ENCODE data around the gene NAPA. TPM values are rescaled to one million over a fixed set of nuclear protein-coding genes. Genes with fewer than 3 reads are reported as not detected.
A peak's percentile ranks its signal among the peaks of the same experiment; 100 is the strongest.

Gene NAPA
- total and polyA plus RNA-seq, 2 donors (not counting 1 experiment from before 2014, with no cell fraction given): 76.8 to 118 TPM

GRCh38 chr19:47483800-47484690, 30.8 kb downstream of the NAPA start, which contains the start of gene KPTN:
KPTN (minus strand) TSS chr19:47484219; CDS start chr19:47484160, 59 bp downstream.
- no peaks in the 10 kb centered on the region for H3K79me2 ChIP-seq (ENCODE audit: control insufficient read depth, insufficient read depth, low read length)
- no peaks in the 10 kb centered on the region for H4K20me1 ChIP-seq (ENCODE audit: control insufficient read depth, extremely low read depth, insufficient read depth, low read length)
- peak within 1 kb of the TSS; percentile 93 for H3K4me2 ChIP-seq (ENCODE audit: extremely low read depth, insufficient read depth, low read length)
- DNase-seq (ENCODE audit: low read depth in 2 of 2): peak; percentile 88 to 93
- H3K27me3 ChIP-seq (ENCODE audit: control insufficient read depth, insufficient read depth, low read length): no peaks in the 10 kb centered on the region
- H3K27ac ChIP-seq (ENCODE audit: insufficient read depth, low read length): peak within 1 kb of the TSS; percentile 91
- no peaks in the 10 kb centered on the region for H3K9me3 ChIP-seq (ENCODE audit: control insufficient read depth, insufficient read depth, low read depth, low read length)
- H3K4me1 ChIP-seq (ENCODE audit: control insufficient read depth, extremely low read depth, insufficient read depth, low read length): peaks cover 2% of the 10 kb centered on the region
- H2AFZ ChIP-seq (ENCODE audit: low read length): peak within 1 kb of the TSS; percentile 76
- peak within 1 kb of the TSS; percentile 87 for H3K9ac ChIP-seq (ENCODE audit: insufficient read depth, low read length)
- peak; percentile 86 to 96 for TF ChIP-seq CTCF (conservative IDR thresholded peaks at IDR 0.05 in 1 of 2, IDR thresholded peaks at IDR 0.05 in 1 of 2; ENCODE audit: low read depth in 1 of 2, low read length in 2 of 2)
- TF ChIP-seq EZH2 (IDR thresholded peaks at IDR 0.05; ENCODE audit: low read length, missing control alignments): no peak
- H3K4me3 ChIP-seq (replicated peaks in 1 of 4; ENCODE audit: control extremely low read depth in 1 of 4, insufficient read depth in 1 of 4, low read depth in 3 of 4, low read length in 4 of 4): peak within 1 kb of the TSS; percentile 66 to 87 (median 70)
- H3K36me3 ChIP-seq (ENCODE audit: control insufficient read depth, insufficient read depth, low read length): peaks cover 4% of the 10 kb centered on the region

- no peak overlapping the region for H3K27ac ChIP-seq (ENCODE audit: insufficient read depth, low read length)
- H3K79me2 ChIP-seq (ENCODE audit: control insufficient read depth, insufficient read depth, low read length): no peaks in the 10 kb centered on the region
- TF ChIP-seq CTCF (conservative IDR thresholded peaks at IDR 0.05 in 1 of 2, IDR thresholded peaks at IDR 0.05 in 1 of 2; ENCODE audit: low read depth in 1 of 2, low read length in 2 of 2): no peak
- TF ChIP-seq EZH2 (IDR thresholded peaks at IDR 0.05; ENCODE audit: low read length, missing control alignments): no peak
- H3K4me2 ChIP-seq (ENCODE audit: extremely low read depth, insufficient read depth, low read length): peak overlapping the region; percentile 93
- H3K4me1 ChIP-seq (ENCODE audit: control insufficient read depth, extremely low read depth, insufficient read depth, low read length): peaks cover 2% of the 10 kb centered on the region
- no peaks in the 10 kb centered on the region for H4K20me1 ChIP-seq (ENCODE audit: control insufficient read depth, extremely low read depth, insufficient read depth, low read length)
- H3K9ac ChIP-seq (ENCODE audit: insufficient read depth, low read length): no peak overlapping the region
- peaks cover 4% of the 10 kb centered on the region for H3K36me3 ChIP-seq (ENCODE audit: control insufficient read depth, insufficient read depth, low read length)
- H3K4me3 ChIP-seq (replicated peaks in 1 of 4; ENCODE audit: control extremely low read depth in 1 of 4, insufficient read depth in 1 of 4, low read depth in 3 of 4, low read length in 4 of 4): peak overlapping the region; percentile 66 to 87 (median 70)
- H3K9me3 ChIP-seq (ENCODE audit: control insufficient read depth, insufficient read depth, low read depth, low read length): no peaks in the 10 kb centered on the region
- DNase-seq (ENCODE audit: low read depth in 2 of 2): no peak
- no peaks in the 10 kb centered on the region for H3K27me3 ChIP-seq (ENCODE audit: control insufficient read depth, insufficient read depth, low read length)
- peak overlapping the region; percentile 60 for H2AFZ ChIP-seq (ENCODE audit: low read length)
These were observed 31.7 kb downstream of the NAPA start for GRCh38 chr19:47483200-47483599.

- Histone ChIP-seq H3K27ac (ENCODE audit: insufficient read depth, low read length) (no peak overlapping the region), H4K20me1 (ENCODE audit: control insufficient read depth, extremely low read depth, insufficient read depth, low read length) (no peaks in the 10 kb centered on the region), H3K4me3 (replicated peaks in 1 of 4; ENCODE audit: control extremely low read depth in 1 of 4, insufficient read depth in 1 of 4, low read depth in 3 of 4, low read length in 4 of 4) (no peak overlapping the region), H3K79me2 (ENCODE audit: control insufficient read depth, insufficient read depth, low read length) (no peaks in the 10 kb centered on the region), H3K27me3 (ENCODE audit: control insufficient read depth, insufficient read depth, low read length) (no peaks in the 10 kb centered on the region), H3K9ac (ENCODE audit: insufficient read depth, low read length) (no peak overlapping the region), H3K4me2 (ENCODE audit: extremely low read depth, insufficient read depth, low read length) (no peak overlapping the region), H3K36me3 (ENCODE audit: control insufficient read depth, insufficient read depth, low read length) (no peaks in the 10 kb centered on the region), H2AFZ (ENCODE audit: low read length) (no peak overlapping the region), H3K9me3 (ENCODE audit: control insufficient read depth, insufficient read depth, low read depth, low read length) (no peaks in the 10 kb centered on the region), H3K4me1 (ENCODE audit: control insufficient read depth, extremely low read depth, insufficient read depth, low read length) (peaks cover 2% of the 10 kb centered on the region)
- no peak for DNase-seq (ENCODE audit: low read depth in 2 of 2)
- TF ChIP-seq EZH2 (IDR thresholded peaks at IDR 0.05; ENCODE audit: low read length, missing control alignments): no peak
- TF ChIP-seq CTCF (conservative IDR thresholded peaks at IDR 0.05 in 1 of 2, IDR thresholded peaks at IDR 0.05 in 1 of 2; ENCODE audit: low read depth in 1 of 2, low read length in 2 of 2): no peak
These were observed 33.3 kb downstream of the NAPA start for GRCh38 chr19:47481460-47482052.
